H7 (cell line): ENCODE results near the gene GSS. TPM values are rescaled to one million over a fixed set of nuclear protein-coding genes. Genes with fewer than 3 reads are reported as not detected.

Source experiments
- DNase-seq: peaks from one replicate; pipeline ENCODE4 v3.0.0; 2012
- H3K27me3 ChIP-seq: 2 replicates; pipeline ENCODE4 v1.6.0; 2011; ENCODE audit warnings: mild to moderate bottlenecking, low read length; ENCODE audit not compliant: control insufficient read depth, insufficient read depth
- H3K36me3 ChIP-seq: replicated peaks from 2 replicates; pipeline ENCODE4 v1.5.1; 2011; ENCODE audit warnings: low read length; ENCODE audit not compliant: control insufficient read depth, insufficient read depth
- H3K4me3 ChIP-seq: 2 replicates; pipeline ENCODE4 v1.5.1; 2011; ENCODE audit warnings: low read depth, mild to moderate bottlenecking, control low read depth, low read length, moderate library complexity; ENCODE audit not compliant: insufficient read depth
- total RNA-seq: library from RNA; depleted of rRNA; stranded (reverse); fragments of >200 nt; shearing (Covaris generic); gene quantifications from 2 replicates; pipeline ENCODE4 v1.2.3, GENCODE V29; 2014

The GSS gene
- total RNA-seq, 1 experiment from 2014 or later = 72.2 TPM

- H3K4me3 ChIP-seq = no peak overlapping the region
- H3K36me3 ChIP-seq = no peaks in the 10 kb centered on the region
- no peaks in the 10 kb centered on the region for H3K27me3 ChIP-seq
- peak; percentile 39 for DNase-seq
Measured at GRCh38 chr20:34974246-34974645, 18.6 kb upstream of the GSS start.

GRCh38 chr20:34971561-34972235, 16.1 kb upstream of the GSS start:
- no peaks in the 10 kb centered on the region for H3K36me3 ChIP-seq
- no peak overlapping the region for H3K4me3 ChIP-seq
- no peaks in the 10 kb centered on the region for H3K27me3 ChIP-seq
- DNase-seq = peak; percentile 27

DNA sequence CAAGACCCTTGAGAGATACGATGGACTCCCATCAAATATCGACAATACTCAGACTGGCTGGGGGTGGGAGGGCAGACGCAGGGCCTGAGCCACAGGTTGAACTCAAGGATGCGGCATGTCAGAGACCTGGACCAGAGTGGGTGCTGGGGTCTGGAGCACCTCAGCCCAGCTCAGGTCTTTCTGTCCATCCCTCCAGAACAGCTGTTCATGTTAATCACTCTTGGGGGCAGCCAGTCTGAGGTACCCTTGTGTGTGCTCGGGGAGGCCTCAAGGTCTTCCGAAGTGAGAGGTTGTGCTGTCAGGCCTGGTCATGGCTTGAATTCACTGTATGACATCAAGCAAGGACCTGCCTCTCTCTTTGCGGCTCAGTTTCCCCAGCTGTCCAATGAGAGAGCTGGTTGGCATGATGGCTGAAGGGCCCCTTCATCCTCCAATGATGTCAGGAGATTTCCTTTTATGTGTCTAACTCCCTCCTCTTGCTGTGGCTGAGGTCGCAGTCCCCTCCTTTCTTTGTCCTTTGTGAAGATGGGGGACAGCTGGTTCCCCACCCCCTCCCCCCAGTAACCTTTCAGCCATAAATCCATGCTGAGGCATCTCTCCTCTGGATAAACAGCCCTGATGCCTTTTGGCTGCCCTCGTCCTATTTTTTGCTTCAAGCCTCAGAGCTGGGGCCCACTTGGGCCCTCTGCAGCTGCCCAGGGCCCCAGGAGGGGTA, 15.4 kb upstream of the GSS start:
- H3K4me3 ChIP-seq = no peak overlapping the region
- DNase-seq = peak; percentile 8
- no peaks in the 10 kb centered on the region for H3K36me3 ChIP-seq
- no peaks in the 10 kb centered on the region for H3K27me3 ChIP-seq

DNA sequence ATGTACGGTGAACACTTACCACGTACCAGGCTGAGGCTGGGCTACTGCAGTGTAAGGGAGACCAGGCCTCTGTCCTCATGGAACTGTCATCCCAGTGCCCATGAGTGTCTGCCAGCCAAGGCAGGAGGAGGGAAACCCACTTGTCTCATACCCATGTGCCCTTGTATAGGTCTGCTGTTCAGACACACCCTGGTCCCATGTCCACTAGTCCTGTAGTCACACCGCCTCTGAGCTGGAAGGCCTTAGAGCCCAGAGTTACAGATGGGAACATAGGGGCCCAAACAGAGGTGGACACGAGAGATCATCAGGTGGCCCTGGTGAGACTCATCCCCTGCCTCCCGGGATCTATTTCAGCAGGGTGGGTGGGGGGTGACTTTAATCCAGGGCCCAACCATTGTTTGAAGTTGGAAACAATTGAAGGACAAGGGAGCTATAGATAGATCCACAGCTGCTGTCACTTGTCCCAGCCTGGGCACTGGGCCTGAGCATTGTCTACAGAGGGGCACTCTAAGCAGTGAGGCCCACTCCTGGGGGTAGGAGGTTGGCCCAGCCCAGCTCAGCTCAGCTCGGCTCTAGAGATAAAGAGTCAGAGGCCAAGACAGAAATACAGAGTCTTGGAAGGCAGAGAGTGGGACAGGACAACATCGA, 14.7 kb upstream of the GSS start:
- peak; percentile 7 for DNase-seq
- Histone ChIP-seq H3K4me3 (no peak overlapping the region), H3K27me3 (no peaks in the 10 kb centered on the region), H3K36me3 (no peaks in the 10 kb centered on the region)

GRCh38 chr20:34968042-34968775, 12.6 kb upstream of the GSS start:
- Histone ChIP-seq H3K4me3 (no peak overlapping the region), H3K36me3 (no peaks in the 10 kb centered on the region), H3K27me3 (no peaks in the 10 kb centered on the region)
- DNase-seq = no peak

DNA sequence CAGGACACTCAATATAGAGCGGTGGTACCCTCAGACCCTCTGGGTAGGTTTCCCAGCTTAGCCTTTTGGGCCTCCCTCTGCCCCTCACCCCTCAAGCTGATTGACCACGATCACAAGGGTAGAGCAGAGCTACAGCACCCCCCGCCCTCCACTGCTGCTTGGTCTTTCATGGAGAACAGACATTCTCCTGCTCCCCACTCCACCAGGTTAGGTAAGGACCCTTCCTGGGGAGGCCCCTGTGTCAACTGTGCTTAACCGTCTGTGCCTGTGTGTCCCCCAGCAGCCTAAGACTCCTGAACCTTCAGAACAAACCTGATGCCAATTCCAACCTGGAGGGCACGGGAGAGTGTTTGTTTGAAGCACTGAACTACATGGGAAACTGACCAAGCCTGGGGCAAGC, 11.8 kb upstream of the GSS start:
- DNase-seq = no peak
- Histone ChIP-seq H3K4me3 (no peak overlapping the region), H3K27me3 (no peaks in the 10 kb centered on the region), H3K36me3 (no peaks in the 10 kb centered on the region)

DNA sequence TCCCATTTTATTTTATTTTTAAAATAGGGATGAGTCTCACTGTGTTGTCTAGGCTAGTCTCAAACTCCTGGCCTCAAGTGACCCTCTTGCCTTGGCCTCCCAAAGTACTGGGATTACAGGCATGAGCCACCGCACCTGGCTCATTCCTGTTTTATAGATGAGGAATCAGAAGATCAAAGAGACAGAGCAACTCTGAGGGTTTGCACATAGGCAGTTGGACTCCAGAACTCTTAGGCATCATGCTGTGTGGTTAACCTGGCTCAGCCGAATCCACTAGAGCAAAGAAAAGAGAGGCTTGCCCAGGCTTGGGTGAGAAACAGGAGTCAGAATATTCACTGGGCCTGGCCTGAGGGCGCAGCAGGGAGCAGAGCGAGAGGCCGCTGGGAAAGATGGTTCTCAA, 9.4 kb upstream of the GSS start:
- Histone ChIP-seq H3K27me3 (no peaks in the 10 kb centered on the region), H3K4me3 (no peak overlapping the region), H3K36me3 (no peaks in the 10 kb centered on the region)
- no peak for DNase-seq

GRCh38 chr20:34964486-34964885, 8.9 kb upstream of the GSS start:
- DNase-seq = no peak
- H3K36me3 ChIP-seq = no peaks in the 10 kb centered on the region
- H3K4me3 ChIP-seq = no peak overlapping the region
- no peaks in the 10 kb centered on the region for H3K27me3 ChIP-seq

- no peak overlapping the region for H3K4me3 ChIP-seq
- H3K36me3 ChIP-seq = no peaks in the 10 kb centered on the region
- no peaks in the 10 kb centered on the region for H3K27me3 ChIP-seq
- no peak for DNase-seq
Measured at GRCh38 chr20:34956751-34957472, 1.3 kb upstream of the GSS start.

GRCh38 chr20:34956041-34956458, 444 bp upstream of the GSS start:
- Histone ChIP-seq H3K36me3 (no peaks in the 10 kb centered on the region), H3K27me3 (no peaks in the 10 kb centered on the region), H3K4me3 (peak overlapping the region; percentile 77)
- no peak for DNase-seq

DNA sequence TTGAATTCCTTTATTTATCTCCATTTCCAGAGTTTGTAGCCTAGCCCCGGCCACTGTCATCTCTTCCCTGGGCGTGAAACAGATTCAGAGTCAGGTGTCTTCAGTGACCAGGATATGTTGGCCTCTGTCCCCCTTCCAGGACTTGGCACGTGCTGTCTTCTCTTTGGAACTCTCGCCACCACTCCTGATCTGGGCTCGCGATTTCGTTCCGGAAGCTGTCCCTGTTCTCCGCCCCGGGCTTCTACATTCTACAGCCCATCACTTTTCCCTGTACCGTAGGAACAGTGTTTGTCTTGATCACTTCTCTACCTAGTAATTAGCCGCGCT, 739 bp downstream of the GSS start:
- DNase-seq = peak; percentile 48

GRCh38 chr20:34953960-34954359, 1.6 kb downstream of the GSS start:
- no peak for DNase-seq
- no peaks in the 10 kb centered on the region for H3K27me3 ChIP-seq

More for the DNA sequence above, 739 bp downstream of the GSS start:
- peaks cover 2% of the 10 kb centered on the region; the same call in 1 of the 2 replicates for H3K36me3 ChIP-seq
- H3K4me3 ChIP-seq = peak overlapping the region; percentile 77
- H3K27me3 ChIP-seq = no peaks in the 10 kb centered on the region

GRCh38 chr20:34952671-34953070, 2.9 kb downstream of the GSS start:
- no peak overlapping the region for H3K4me3 ChIP-seq
- no peak for DNase-seq
- H3K36me3 ChIP-seq = peaks cover 2% of the 10 kb centered on the region; the same call in 1 of the 2 replicates
- no peaks in the 10 kb centered on the region for H3K27me3 ChIP-seq

More at GRCh38 chr20:34953960-34954359, 1.6 kb downstream of the GSS start:
- no peak overlapping the region for H3K4me3 ChIP-seq
- H3K36me3 ChIP-seq = peaks cover 2% of the 10 kb centered on the region; the same call in 1 of the 2 replicates

DNA sequence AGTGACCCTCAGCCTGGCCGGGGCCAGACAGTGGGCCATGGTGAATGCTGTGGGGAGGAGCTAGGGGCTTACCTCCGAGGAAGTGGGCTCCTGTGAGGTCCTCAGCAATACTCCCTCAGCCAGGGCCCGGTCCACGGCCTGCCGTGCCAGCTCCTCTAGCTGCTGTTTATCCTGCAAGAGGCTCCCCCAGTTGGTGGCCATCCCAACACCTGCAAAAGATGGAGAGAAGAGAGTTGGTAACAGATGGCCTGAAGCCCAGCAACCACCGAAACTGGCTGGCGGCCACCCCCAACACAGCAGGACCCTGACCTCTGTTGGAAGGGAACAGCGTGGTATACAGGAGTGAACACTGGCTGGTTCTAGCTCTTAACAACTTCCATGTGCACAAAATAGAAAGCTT, 4.0 kb downstream of the GSS start:
- Histone ChIP-seq H3K36me3 (peaks cover 3% of the 10 kb centered on the region; the same call in 1 of the 2 replicates), H3K4me3 (no peak overlapping the region), H3K27me3 (no peaks in the 10 kb centered on the region)
- peak; percentile 50 for DNase-seq
